Progenitor cell of endocrine pancreas (in vitro differentiated cells): ENCODE results near the gene PXN. TPM values are rescaled to one million over a fixed set of nuclear protein-coding genes. Genes with fewer than 3 reads are reported as not detected.
A peak's percentile ranks its signal among the peaks of the same experiment; 100 is the strongest.
"Not testable (repeated sequence)": the region's sequence is repeated elsewhere in the genome, so short reads cannot be mapped to it uniquely, and the experiment has no call there.

Experiments
- DNase-seq: peaks from one replicate; pipeline ENCODE4 v3.0.0; 2021; ENCODE audit warnings: low spot score; ENCODE audit not compliant: unreplicated experiment
- H3K27ac Mint-ChIP-seq: 2 replicates; pipeline ENCODE4 v1.8.0; 2021; ENCODE audit warnings: mild to moderate bottlenecking, moderate library complexity, mixed read lengths
- H3K27me3 Mint-ChIP-seq: 2 replicates; pipeline ENCODE4 v1.8.0; 2021; ENCODE audit warnings: mixed read lengths
- H3K36me3 Mint-ChIP-seq: 2 replicates; pipeline ENCODE4 v1.8.0; 2022; ENCODE audit warnings: mixed read lengths; ENCODE audit not compliant: insufficient read depth
- H3K4me1 Mint-ChIP-seq: 2 replicates; pipeline ENCODE4 v1.8.0; 2021; ENCODE audit warnings: low read depth, mixed read lengths
- H3K4me3 Mint-ChIP-seq: 2 replicates; pipeline ENCODE4 v1.8.0; 2021; ENCODE audit warnings: low read depth, mild to moderate bottlenecking, moderate library complexity, mixed read lengths
- H3K9me3 Mint-ChIP-seq: 2 replicates; pipeline ENCODE4 v1.8.0; 2021; ENCODE audit warnings: low read depth, mixed read lengths
- CTCF ChIP-seq: fragments of 200-600 bp; sonication (generic); IDR thresholded peaks from one replicate; pipeline ENCODE4 v1.5.0; 2021; ENCODE audit warnings: antibody characterized with exemption, mild to moderate bottlenecking; ENCODE audit not compliant: unreplicated experiment
- total RNA-seq: library from RNA; stranded (reverse); gene quantifications from 2 replicates; pipeline ENCODE4 v1.2.1, GENCODE V29; 2021

The PXN gene
- total RNA-seq, 1 donor from 2014 or later, result 71.4 TPM

- no peaks in the 10 kb centered on the region for H3K27me3 Mint-ChIP-seq
Observed at GRCh38 chr12:120238217-120238616, 27.3 kb downstream of the PXN start.

GRCh38 chr12:120237360-120238171 lies 28.0 kb downstream of the PXN start:
- TF ChIP-seq CTCF, result no peak
- H3K4me1 Mint-ChIP-seq, result peaks cover 35% of the 10 kb centered on the region
- H3K36me3 Mint-ChIP-seq, result no peaks in the 10 kb centered on the region
- no peak for DNase-seq
- H3K27ac Mint-ChIP-seq, result no peak overlapping the region
- H3K4me3 Mint-ChIP-seq, result no peak overlapping the region
- no peaks in the 10 kb centered on the region for H3K27me3 Mint-ChIP-seq
- no peaks in the 10 kb centered on the region for H3K9me3 Mint-ChIP-seq

More at GRCh38 chr12:120238217-120238616, 27.3 kb downstream of the PXN start:
- DNase-seq, result no peak
- TF ChIP-seq CTCF, result no peak
- H3K27ac Mint-ChIP-seq, result no peak overlapping the region
- H3K4me3 Mint-ChIP-seq, result no peak overlapping the region
- H3K36me3 Mint-ChIP-seq, result no peaks in the 10 kb centered on the region
- H3K9me3 Mint-ChIP-seq, result no peaks in the 10 kb centered on the region
- H3K4me1 Mint-ChIP-seq, result peaks cover 28% of the 10 kb centered on the region

GRCh38 chr12:120236809-120237208 lies 28.7 kb downstream of the PXN start:
- H3K9me3 Mint-ChIP-seq, H3K36me3 Mint-ChIP-seq, H3K4me3 Mint-ChIP-seq: not testable (repeated sequence)

GRCh38 chr12:120235369-120236323 lies 29.9 kb downstream of the PXN start:
- H3K36me3 Mint-ChIP-seq, result no peaks in the 10 kb centered on the region
- no peak overlapping the region for H3K4me3 Mint-ChIP-seq
- peak overlapping the region; percentile 62 for H3K27ac Mint-ChIP-seq
- H3K9me3 Mint-ChIP-seq, result no peaks in the 10 kb centered on the region
- H3K4me1 Mint-ChIP-seq, result peaks cover 50% of the 10 kb centered on the region
- H3K27me3 Mint-ChIP-seq, result no peaks in the 10 kb centered on the region
- peak; percentile 51 for TF ChIP-seq CTCF
- DNase-seq, result no peak

More at GRCh38 chr12:120236809-120237208, 28.7 kb downstream of the PXN start:
- not testable (repeated sequence) for H3K27me3 Mint-ChIP-seq, H3K27ac Mint-ChIP-seq, DNase-seq
- H3K4me1 Mint-ChIP-seq, result peaks cover 42% of the 10 kb centered on the region

- Mint-ChIP-seq H3K9me3 (no peaks in the 10 kb centered on the region), H3K27me3 (no peaks in the 10 kb centered on the region), H3K36me3 (no peaks in the 10 kb centered on the region), H3K27ac (peak overlapping the region; percentile 88), H3K4me3 (no peak overlapping the region), H3K4me1 (peaks cover 58% of the 10 kb centered on the region)
- peak; percentile 37 for TF ChIP-seq CTCF
- DNase-seq, result no peak
Observed at GRCh38 chr12:120234643-120235368, 30.7 kb downstream of the PXN start.
